Sigmoid colon (tissue), 4 donors: ENCODE results near the gene HPRT1.

Experiments used
- POLR2AphosphoS5 ChIP-seq, 4 donors: sonication (generic); formaldehyde crosslinking; IDR thresholded peaks; one replicate each; pipeline ENCODE4 v1.6.1; 2017; ENCODE audit warnings: antibody characterized with exemption in 4 of 4
- TF ChIP-seq, protein P1 (sequence below), 4 experiments: fragments of 450-650 bp in 3 of 4; fragments of 200-600 bp in 1 of 4; IDR thresholded peaks; one replicate each; pipeline ENCODE4 v1.5.1; 2016 to 2019; ENCODE audit warnings: antibody characterized with exemption in 4 of 4, mild to moderate bottlenecking in 3 of 4, moderate library complexity in 2 of 4

- TF ChIP-seq, protein P1, sequence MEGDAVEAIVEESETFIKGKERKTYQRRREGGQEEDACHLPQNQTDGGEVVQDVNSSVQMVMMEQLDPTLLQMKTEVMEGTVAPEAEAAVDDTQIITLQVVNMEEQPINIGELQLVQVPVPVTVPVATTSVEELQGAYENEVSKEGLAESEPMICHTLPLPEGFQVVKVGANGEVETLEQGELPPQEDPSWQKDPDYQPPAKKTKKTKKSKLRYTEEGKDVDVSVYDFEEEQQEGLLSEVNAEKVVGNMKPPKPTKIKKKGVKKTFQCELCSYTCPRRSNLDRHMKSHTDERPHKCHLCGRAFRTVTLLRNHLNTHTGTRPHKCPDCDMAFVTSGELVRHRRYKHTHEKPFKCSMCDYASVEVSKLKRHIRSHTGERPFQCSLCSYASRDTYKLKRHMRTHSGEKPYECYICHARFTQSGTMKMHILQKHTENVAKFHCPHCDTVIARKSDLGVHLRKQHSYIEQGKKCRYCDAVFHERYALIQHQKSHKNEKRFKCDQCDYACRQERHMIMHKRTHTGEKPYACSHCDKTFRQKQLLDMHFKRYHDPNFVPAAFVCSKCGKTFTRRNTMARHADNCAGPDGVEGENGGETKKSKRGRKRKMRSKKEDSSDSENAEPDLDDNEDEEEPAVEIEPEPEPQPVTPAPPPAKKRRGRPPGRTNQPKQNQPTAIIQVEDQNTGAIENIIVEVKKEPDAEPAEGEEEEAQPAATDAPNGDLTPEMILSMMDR (IDR thresholded peaks at IDR 0.05), result no peak
- no peak for TF ChIP-seq POLR2AphosphoS5 (IDR thresholded peaks at IDR 0.05)
Measured at GRCh38 chrX:134419784-134420183, 40.2 kb upstream of the HPRT1 start.
